ENCODE measurements around the gene LGI2.

The LGI2 gene

DNA sequence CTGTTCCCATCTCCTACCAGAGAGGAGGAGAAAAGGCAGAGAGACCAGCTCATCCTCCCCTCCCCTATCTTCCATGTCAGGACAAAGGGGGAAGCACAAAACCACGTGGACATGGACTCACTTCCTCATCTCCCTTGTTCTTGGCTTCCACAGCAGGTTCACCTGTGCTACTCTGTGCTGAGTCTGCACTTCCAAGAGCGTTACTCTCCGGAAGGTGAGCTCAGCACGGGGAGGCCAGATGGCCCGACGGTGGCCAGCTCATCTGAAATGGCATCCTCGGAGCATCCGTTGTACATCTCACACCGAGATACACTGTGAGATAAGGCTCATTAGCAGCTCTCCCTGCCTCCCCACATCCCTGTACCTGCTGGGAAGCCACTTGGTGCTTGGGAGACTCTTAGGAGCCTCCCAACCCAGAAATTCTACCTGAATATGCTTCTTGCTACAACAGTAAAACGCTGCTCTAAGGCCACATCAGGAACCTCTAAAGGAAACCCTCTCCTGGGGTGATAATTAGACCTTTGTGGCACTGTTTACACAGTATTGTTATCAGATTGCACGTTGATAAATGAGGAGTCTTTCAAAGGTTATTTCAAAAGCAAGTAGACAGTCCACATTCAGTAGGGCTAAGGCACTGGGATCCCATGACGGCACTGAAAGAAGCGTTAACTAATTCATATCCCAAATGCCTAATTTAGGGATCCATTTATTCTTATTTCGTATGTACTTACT is 19.4 kb downstream of the LGI2 start:
- no peak overlapping the region for H3K4me3 ChIP-seq (ENCODE audit: low read depth, low read length)
- no peak for DNase-seq (ENCODE audit: low read depth)
- TF ChIP-seq POLR2A (IDR thresholded peaks at IDR 0.05; ENCODE audit: extremely low read depth, insufficient read length) (no peak), MYC (IDR thresholded peaks at IDR 0.05; ENCODE audit: low read depth, low read length) (no peak)
- TF ChIP-seq, protein P1, sequence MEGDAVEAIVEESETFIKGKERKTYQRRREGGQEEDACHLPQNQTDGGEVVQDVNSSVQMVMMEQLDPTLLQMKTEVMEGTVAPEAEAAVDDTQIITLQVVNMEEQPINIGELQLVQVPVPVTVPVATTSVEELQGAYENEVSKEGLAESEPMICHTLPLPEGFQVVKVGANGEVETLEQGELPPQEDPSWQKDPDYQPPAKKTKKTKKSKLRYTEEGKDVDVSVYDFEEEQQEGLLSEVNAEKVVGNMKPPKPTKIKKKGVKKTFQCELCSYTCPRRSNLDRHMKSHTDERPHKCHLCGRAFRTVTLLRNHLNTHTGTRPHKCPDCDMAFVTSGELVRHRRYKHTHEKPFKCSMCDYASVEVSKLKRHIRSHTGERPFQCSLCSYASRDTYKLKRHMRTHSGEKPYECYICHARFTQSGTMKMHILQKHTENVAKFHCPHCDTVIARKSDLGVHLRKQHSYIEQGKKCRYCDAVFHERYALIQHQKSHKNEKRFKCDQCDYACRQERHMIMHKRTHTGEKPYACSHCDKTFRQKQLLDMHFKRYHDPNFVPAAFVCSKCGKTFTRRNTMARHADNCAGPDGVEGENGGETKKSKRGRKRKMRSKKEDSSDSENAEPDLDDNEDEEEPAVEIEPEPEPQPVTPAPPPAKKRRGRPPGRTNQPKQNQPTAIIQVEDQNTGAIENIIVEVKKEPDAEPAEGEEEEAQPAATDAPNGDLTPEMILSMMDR (IDR thresholded peaks at IDR 0.05; ENCODE audit: low read depth, low read length), result no peak
- TF ChIP-seq, protein P2, sequence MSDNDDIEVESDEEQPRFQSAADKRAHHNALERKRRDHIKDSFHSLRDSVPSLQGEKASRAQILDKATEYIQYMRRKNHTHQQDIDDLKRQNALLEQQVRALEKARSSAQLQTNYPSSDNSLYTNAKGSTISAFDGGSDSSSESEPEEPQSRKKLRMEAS (IDR thresholded peaks at IDR 0.05; ENCODE audit: low read depth, low read length), result peak; percentile 37; the same call in 1 of the 2 replicates

DNA sequence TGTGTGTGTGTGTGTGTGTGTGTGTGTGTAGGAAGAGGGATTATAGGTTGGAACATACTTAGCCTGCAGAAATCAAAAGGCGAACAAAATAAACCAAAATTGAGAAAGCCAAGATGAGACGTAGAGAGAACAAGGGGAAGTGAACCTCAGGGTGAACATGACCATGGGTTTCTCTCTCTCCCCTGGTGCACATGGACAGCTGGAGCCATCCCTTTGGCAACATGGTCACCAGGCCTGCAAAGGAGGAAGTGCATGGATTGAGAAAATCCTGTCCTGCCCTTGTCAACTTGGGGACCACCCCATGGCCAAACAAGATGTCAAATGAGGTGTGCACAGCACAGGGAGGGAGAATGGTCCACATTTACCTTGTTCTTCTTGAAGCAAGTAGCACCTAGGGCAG is 23.1 kb downstream of the LGI2 start:
- H3K4me3 ChIP-seq (ENCODE audit: low read depth, low read length), result no peak overlapping the region
- TF ChIP-seq POLR2A (IDR thresholded peaks at IDR 0.05; ENCODE audit: extremely low read depth, insufficient read length) (no peak), MYC (IDR thresholded peaks at IDR 0.05; ENCODE audit: low read depth, low read length) (no peak)
- TF ChIP-seq, protein P1 (IDR thresholded peaks at IDR 0.05; ENCODE audit: low read depth, low read length), result no peak
- TF ChIP-seq, protein P2 (IDR thresholded peaks at IDR 0.05; ENCODE audit: low read depth, low read length), result no peak
- no peak for DNase-seq (ENCODE audit: low read depth)

DNA sequence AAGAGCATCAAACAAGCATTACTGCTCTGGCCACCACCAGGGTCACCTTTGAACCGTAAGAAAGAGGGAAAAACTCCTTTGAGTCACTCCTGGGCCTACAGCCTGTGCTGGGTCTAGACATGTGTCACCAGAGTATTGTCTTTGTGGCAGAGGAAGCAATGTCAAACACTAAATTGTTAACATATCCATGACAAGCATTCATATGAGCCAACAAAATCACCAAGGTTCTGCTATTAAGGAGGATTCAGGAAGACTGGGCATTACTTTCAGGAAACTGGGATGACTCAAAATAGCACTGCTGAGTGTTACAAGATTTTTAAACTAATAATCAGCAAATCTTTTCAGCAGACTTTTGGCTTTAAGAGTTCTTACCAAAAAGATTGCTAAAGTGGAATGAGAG is 28.1 kb downstream of the LGI2 start:
- TF ChIP-seq POLR2A (IDR thresholded peaks at IDR 0.05; ENCODE audit: extremely low read depth, insufficient read length) (no peak), MYC (IDR thresholded peaks at IDR 0.05; ENCODE audit: low read depth, low read length) (no peak)
- TF ChIP-seq, protein P1 (IDR thresholded peaks at IDR 0.05; ENCODE audit: low read depth, low read length), result no peak
- TF ChIP-seq, protein P2 (IDR thresholded peaks at IDR 0.05; ENCODE audit: low read depth, low read length), result no peak
- DNase-seq (ENCODE audit: low read depth), result no peak
- H3K4me3 ChIP-seq (ENCODE audit: low read depth, low read length), result no peak overlapping the region

DNA sequence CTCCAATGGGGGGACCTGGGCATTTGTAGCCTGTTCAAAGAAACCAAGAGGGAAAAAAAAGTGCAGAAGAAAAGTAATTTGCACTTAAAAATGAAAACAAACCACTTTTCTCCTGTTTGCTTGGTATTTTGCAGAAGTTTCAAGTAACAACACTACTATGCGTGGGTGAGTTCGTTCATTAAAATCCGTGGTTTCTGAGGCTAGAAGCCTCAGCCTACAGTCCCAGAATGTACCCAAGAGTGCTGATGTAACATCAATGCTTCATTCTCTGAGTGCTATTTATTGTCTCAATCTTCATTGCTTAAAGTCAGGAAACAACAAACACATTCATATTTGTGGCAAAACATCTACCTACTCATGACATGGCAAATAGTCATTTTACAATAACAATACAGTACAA is 29.2 kb downstream of the LGI2 start:
- TF ChIP-seq, protein P1 (IDR thresholded peaks at IDR 0.05; ENCODE audit: low read depth, low read length), result no peak
- TF ChIP-seq POLR2A (IDR thresholded peaks at IDR 0.05; ENCODE audit: extremely low read depth, insufficient read length), result no peak
- TF ChIP-seq, protein P2 (IDR thresholded peaks at IDR 0.05; ENCODE audit: low read depth, low read length), result no peak
- no peak for TF ChIP-seq MYC (IDR thresholded peaks at IDR 0.05; ENCODE audit: low read depth, low read length)
- DNase-seq (ENCODE audit: low read depth), result peak; percentile 37
- no peak overlapping the region for H3K4me3 ChIP-seq (ENCODE audit: low read depth, low read length)

DNA sequence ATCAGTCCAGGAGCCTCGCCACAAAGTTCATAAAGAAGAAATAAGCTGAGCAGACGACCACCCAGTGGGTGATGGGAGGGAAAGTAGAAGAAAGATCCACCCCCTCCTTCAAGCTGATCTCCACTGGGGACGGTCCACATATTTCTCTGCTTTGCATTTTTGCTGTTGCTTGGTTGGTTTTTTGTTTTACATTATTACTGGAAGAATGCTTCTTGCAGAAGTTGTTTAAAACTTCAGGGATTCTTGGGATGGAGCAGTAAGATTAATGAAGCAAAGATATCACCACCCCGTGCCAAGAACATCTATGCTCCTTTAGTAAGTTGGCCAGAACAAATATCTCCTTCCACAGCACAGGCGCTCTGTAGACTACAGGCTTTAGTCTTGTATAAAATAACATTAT is 30.1 kb downstream of the LGI2 start:
- H3K4me3 ChIP-seq (ENCODE audit: low read depth, low read length), result no peak overlapping the region
- TF ChIP-seq, protein P2 (IDR thresholded peaks at IDR 0.05; ENCODE audit: low read depth, low read length), result no peak
- TF ChIP-seq, protein P1 (IDR thresholded peaks at IDR 0.05; ENCODE audit: low read depth, low read length), result no peak
- TF ChIP-seq MYC (IDR thresholded peaks at IDR 0.05; ENCODE audit: low read depth, low read length) (no peak), POLR2A (IDR thresholded peaks at IDR 0.05; ENCODE audit: extremely low read depth, insufficient read length) (no peak)
- DNase-seq (ENCODE audit: low read depth), result no peak
